Neutrophil (primary cell): Measurements from ENCODE around the gene TMEM53.
A peak's percentile ranks its signal among the peaks of the same experiment; 100 is the strongest.

ENCODE experiments used
- H3K27ac ChIP-seq: fragments of 200-600 bp; sonication (generic); 2 replicates; pipeline ENCODE4 v1.5.1; 2016; ENCODE audit warnings: mild to moderate bottlenecking, moderate library complexity
- H3K27me3 ChIP-seq: fragments of 200-600 bp; sonication (generic); 2 replicates; pipeline ENCODE4 v1.6.0; 2016; ENCODE audit warnings: mild to moderate bottlenecking
- H3K36me3 ChIP-seq: fragments of 200-600 bp; sonication (generic); 2 replicates; pipeline ENCODE4 v1.5.1; 2017
- H3K4me1 ChIP-seq, 2 experiments: fragments of 200-600 bp in 1 of 2; sonication (generic) in 1 of 2; 1 replicate in 1 of 2; 2 replicates in 1 of 2; pipeline versions ENCODE4 v1.5.1 to v1.6.1; 2013 to 2016; ENCODE audit warnings: low read depth in 1 of 2, low read length in 1 of 2, mild to moderate bottlenecking in 1 of 2, moderate library complexity in 1 of 2; ENCODE audit not compliant: control insufficient read depth in 1 of 2, insufficient read depth in 1 of 2
- H3K4me3 ChIP-seq, 2 experiments: fragments of 200-600 bp in 1 of 2; sonication (generic) in 1 of 2; 1 replicate in 1 of 2; 2 replicates in 1 of 2; pipeline ENCODE4 v1.5.1; 2013 to 2016; ENCODE audit warnings: low read depth in 1 of 2, low read length in 1 of 2, mild to moderate bottlenecking in 1 of 2, moderate library complexity in 1 of 2
- H3K9me3 ChIP-seq: fragments of 200-600 bp; sonication (generic); 2 replicates; pipeline ENCODE4 v1.5.1; 2016
- CTCF ChIP-seq: fragments of 200-600 bp; sonication (generic); IDR thresholded peaks from 2 replicates; pipeline ENCODE4 v1.5.1; 2016; ENCODE audit warnings: antibody characterized with exemption

The TMEM53 gene

GRCh38 chr1:44634606-44635189 lies 39.6 kb downstream of the TMEM53 start:
- Histone ChIP-seq H3K27ac (no peak overlapping the region), H3K4me1 (peaks cover 22 to 26% of the 10 kb centered on the region in 2 experiments), H3K9me3 (no peaks in the 10 kb centered on the region), H3K36me3 (peaks cover 51% of the 10 kb centered on the region), H3K27me3 (no peaks in the 10 kb centered on the region), H3K4me3 (no peak overlapping the region)
- TF ChIP-seq CTCF: no peak

DNA sequence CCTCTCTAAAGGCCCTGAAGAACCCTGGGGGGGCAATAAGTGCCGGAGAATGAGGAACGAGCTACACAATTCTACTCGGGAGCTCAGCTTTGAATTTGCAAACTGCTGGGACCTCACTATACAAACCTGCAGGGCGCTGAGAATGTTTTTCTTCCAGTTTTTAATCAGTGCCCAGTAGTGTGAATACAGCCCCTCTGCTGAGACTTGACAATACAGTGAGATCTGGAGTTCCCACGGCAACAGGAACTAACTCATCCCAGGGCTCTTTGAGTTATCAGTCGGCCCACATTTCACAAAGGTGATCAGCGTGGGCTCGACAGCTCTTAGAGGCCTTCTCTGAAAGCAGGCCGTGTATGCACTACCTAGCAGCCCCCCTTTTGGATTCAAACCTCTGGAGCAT lies 41.7 kb downstream of the TMEM53 start:
- Histone ChIP-seq H3K9me3 (no peaks in the 10 kb centered on the region), H3K4me1 (peaks cover 22 to 26% of the 10 kb centered on the region in 2 experiments), H3K27me3 (no peaks in the 10 kb centered on the region), H3K4me3 (peak overlapping the region; percentile 67 to 91), H3K27ac (peak overlapping the region; percentile 94), H3K36me3 (peaks cover 30% of the 10 kb centered on the region)
- no peak for TF ChIP-seq CTCF

DNA sequence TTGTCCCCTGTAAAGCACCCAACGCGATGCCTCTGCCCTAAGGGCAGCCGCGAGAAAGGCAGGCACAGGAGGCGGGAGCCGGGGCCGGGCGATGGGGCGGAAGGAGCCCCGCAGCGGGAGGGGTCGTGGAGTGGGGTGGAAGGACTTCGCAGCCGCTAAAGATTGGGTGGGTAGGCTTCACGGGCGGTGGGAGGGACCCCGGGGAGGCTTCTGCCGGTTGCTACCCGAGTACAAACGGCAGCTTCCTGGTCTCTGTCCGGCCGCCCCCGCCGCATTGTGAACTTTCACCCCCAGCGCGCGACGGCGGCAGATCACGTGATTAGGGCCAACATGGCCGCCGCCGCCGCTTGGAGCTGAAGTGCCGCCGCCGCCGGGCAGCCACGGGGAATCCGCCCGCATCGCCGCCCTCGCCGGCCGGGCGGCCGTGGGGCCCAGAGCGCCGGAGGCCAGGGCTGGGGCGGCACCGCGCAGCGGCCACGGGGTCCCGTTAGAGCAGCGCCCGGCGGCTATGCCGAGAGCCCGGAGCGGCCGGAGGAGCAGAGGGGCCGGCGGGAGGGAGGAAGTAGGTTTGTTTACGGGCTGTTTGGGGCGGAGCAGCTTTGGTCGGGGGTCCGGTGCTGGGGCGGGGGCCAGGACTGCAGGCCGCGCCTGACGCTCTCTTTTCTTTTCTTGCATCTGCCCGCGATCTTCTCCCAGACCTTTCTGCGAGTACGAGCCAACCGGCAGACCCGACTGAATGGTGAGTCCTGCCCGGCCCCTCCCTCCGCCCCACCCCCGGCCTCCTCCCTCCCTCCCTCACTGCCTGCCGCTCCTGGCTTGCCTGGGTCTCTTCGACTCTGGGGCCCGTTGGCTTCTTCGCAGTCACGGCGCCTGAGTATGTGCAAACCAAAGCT lies 42.4 kb downstream of the TMEM53 start:
- H3K4me3 ChIP-seq: peak overlapping the region; percentile 67 to 91
- H3K36me3 ChIP-seq: peaks cover 23% of the 10 kb centered on the region
- H3K27ac ChIP-seq: peak overlapping the region; percentile 94
- H3K4me1 ChIP-seq: peaks cover 22 to 26% of the 10 kb centered on the region in 2 experiments
- H3K27me3 ChIP-seq: no peaks in the 10 kb centered on the region
- no peaks in the 10 kb centered on the region for H3K9me3 ChIP-seq
- TF ChIP-seq CTCF: peak; percentile 24

- TF ChIP-seq CTCF: no peak
- H3K27ac ChIP-seq: peak overlapping the region; percentile 94
- H3K9me3 ChIP-seq: no peaks in the 10 kb centered on the region
- no peaks in the 10 kb centered on the region for H3K27me3 ChIP-seq
- H3K36me3 ChIP-seq: peaks cover 17% of the 10 kb centered on the region
- H3K4me3 ChIP-seq: peak overlapping the region; percentile 67 to 91
- peaks cover 22 to 26% of the 10 kb centered on the region in 2 experiments for H3K4me1 ChIP-seq
Observed at GRCh38 chr1:44631333-44631646, 43.0 kb downstream of the TMEM53 start.

DNA sequence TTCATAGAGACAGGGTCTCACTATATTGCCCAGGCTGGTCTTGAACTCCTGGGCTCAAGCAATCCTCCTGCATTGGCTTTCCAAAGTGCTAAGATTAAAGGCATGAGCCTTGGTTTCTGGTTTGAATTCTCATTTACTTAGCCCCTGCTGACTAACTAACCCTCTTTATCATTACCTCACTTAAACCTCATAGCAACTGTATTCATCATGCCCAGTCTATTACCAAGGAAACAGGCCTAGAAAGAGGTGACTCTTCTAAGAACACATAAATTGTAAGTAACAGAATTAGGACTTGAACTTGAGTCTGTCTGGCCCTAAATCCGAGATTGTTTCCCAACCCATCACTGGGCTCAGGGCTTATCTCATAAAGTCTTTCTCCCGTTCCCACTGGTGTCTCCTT lies 44.2 kb downstream of the TMEM53 start:
- H3K27me3 ChIP-seq: no peaks in the 10 kb centered on the region
- no peak for TF ChIP-seq CTCF
- no peak overlapping the region for H3K27ac ChIP-seq
- no peaks in the 10 kb centered on the region for H3K9me3 ChIP-seq
- peaks cover 6% of the 10 kb centered on the region for H3K36me3 ChIP-seq
- H3K4me3 ChIP-seq: no peak overlapping the region
- H3K4me1 ChIP-seq: peaks cover 22 to 26% of the 10 kb centered on the region in 2 experiments
